SH-SY5Y (cell line): Measurements from ENCODE around the gene KLK14.

Source experiments
- GATA2 ChIP-seq: IDR thresholded peaks from 2 replicates; pipeline ENCODE4 v1.6.1; 2011; ENCODE audit warnings: mild to moderate bottlenecking, low read depth, low read length
- GATA3 ChIP-seq: IDR thresholded peaks from 2 replicates; pipeline ENCODE4 v1.6.1; 2011; ENCODE audit warnings: low read depth, mild to moderate bottlenecking, low read length, moderate library complexity

The KLK14 gene

GRCh38 chr19:51084505-51084904 is 1.8 kb upstream of the KLK14 start:
- TF ChIP-seq GATA3 (no peak), GATA2 (no peak)

GRCh38 chr19:51083783-51084182 is 1.1 kb upstream of the KLK14 start:
- TF ChIP-seq GATA3 (no peak), GATA2 (no peak)

- TF ChIP-seq GATA2, result no peak
- TF ChIP-seq GATA3, result no peak
These were observed 494 bp upstream of the KLK14 start for GRCh38 chr19:51083181-51083580.

DNA sequence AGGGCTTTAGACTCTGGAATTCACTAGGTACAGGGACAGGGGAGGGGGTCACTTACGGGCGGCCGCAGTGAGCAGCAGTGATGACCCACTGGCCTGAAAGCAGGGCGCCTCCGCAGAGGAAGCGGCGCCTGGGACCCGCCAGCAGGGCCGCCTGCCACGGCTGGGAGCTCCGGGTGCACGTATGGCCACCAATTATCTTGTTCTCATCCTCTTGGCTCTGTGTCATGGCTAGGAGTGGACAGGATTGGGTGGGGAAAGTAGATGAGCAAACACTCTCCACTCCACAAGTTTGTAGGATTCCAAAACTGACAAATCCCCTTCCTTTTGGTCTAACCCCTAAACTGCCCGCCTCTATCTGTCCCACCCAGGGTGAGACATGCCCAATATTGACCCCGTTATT is 1.2 kb downstream of the KLK14 start:
- TF ChIP-seq GATA2, result no peak
- no peak for TF ChIP-seq GATA3

DNA sequence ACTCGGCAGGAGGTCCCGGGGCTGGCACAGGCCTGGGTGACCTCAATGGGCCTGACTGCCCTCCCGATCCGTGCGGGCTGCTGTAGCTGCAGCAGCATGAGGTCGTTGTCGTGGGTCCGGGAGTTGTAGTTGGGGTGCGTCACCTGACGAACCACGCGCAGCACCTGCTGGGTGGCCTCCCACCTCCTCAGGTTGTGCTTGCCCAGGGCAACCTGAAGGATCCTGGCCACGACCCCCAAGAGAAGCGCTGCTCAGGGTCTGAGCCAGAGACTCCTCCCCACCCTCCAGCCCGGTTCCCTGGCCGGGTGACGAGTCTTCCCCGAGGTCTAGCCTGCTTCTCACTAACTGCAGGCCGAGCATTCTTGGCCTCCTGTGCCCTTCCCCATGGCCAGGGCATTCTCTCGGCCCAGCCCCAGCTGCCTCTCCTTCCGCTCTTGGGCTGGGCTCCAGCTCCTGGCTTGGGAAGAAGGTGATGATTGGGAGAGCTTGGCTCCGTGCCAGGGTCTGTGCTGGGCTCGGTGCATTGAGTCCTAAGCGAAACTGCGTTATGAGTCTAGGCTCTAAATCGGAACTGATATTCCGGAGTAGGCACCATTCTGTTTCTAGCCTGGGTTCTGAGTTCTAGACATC is 3.1 kb downstream of the KLK14 start:
- no peak for TF ChIP-seq GATA2
- no peak for TF ChIP-seq GATA3

DNA sequence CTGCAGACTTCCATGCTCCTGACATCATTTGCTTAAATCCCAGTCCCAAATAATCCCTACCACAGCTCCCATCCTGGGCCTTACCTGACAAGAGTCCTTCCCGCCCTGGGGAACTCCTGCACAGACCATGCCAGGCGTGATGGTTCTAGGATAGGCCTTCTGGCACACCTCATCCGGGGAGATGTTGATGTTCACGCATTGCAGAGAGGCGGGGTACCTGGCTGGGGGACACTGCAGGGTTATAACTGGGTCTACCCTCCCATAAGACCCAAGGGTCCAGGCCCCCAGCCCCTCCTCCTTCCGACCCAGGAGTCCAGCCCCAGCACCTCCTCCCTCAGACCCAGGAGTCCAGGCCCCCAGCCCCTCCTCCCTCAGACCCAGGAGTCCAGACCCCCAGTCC is 4.0 kb downstream of the KLK14 start:
- TF ChIP-seq GATA3 (no peak), GATA2 (no peak)

GRCh38 chr19:51078104-51078503 is 4.6 kb downstream of the KLK14 start:
- TF ChIP-seq GATA2 (no peak), GATA3 (no peak)

DNA sequence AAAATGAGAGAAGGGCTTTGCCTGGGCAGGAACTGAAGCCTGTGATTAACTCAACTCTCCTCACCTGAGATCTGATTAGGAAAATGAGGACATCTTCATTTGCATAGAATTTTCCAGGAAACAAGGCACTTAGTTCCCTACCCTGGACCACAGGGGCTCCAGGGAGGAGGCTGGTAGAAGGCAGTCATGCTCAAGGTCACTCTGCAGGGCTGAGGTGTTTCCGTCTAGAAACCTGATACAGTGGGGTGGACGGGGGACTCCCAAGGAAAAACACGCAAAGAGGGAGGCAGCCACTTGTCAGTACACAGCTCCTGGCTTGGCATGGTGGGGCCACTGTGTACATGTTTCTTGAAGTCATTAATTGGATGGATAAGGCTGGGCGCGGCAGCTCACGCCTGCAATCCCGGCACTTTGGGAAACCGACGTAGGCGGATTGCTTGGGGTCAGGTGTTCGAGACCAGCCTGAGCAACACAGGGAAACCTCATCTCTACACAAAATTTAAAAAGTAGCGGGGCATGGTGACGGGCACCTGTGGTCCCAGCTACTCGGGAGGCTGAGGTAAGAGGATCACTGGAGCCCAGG is 6.0 kb downstream of the KLK14 start:
- TF ChIP-seq GATA2, result no peak
- TF ChIP-seq GATA3, result no peak

- TF ChIP-seq GATA3, result no peak
- TF ChIP-seq GATA2, result no peak
These were observed 6.7 kb downstream of the KLK14 start for GRCh38 chr19:51075998-51076397.

DNA sequence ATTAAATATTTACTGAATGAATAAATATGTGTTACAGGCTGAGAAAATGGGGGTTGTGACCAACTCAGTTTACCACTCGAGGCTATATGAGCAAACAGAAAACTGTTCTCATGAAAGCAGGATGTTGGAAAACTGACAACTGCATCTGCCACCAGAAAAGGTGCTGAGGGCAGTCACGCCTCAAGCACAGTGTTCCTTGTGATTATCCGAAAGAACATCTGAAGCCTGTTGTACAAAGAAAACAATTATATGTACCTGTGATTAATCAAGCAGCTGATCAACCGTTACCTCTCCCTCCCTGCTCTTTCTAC is 11.6 kb downstream of the KLK14 start:
- TF ChIP-seq GATA2, result no peak
- no peak for TF ChIP-seq GATA3

- no peak for TF ChIP-seq GATA2
- no peak for TF ChIP-seq GATA3
These were observed 12.2 kb downstream of the KLK14 start for GRCh38 chr19:51070334-51071094.

DNA sequence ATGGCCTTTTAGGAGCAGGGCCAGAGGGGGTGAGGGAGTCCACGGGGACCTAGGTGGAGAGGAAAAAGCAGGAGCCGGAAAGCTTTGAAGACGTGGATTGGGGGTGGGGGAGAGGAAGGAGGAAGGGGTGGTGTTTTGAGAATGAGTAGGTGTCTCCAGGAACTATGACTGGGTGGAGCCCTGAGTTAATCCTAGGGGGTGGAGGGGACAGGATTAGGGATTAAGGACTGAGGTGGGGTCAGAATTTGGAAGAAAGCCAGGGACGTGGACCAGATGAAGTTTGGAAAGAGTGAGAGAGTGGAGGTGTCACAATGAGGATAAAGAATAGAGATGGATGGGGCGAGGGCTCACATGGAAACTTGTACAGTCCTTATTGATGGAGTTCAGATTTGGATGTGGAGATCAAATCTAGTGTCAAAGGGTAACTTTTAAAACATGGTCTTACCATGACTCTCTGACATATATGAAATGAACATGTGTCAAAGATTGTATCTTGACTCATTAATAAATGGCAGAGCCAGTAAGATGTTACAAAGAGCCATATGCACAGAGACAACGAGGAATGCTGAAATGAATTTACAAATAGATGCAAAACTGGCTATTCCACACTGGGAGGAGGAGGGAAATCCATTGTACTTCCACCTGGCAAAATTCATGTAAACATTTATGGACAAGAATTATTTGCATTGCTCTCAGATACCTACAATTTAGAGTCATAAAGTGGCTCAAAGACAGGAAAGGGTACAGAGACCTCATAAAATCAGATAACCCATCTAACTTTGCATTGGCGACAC is 16.1 kb downstream of the KLK14 start:
- TF ChIP-seq GATA3 (no peak), GATA2 (no peak)

DNA sequence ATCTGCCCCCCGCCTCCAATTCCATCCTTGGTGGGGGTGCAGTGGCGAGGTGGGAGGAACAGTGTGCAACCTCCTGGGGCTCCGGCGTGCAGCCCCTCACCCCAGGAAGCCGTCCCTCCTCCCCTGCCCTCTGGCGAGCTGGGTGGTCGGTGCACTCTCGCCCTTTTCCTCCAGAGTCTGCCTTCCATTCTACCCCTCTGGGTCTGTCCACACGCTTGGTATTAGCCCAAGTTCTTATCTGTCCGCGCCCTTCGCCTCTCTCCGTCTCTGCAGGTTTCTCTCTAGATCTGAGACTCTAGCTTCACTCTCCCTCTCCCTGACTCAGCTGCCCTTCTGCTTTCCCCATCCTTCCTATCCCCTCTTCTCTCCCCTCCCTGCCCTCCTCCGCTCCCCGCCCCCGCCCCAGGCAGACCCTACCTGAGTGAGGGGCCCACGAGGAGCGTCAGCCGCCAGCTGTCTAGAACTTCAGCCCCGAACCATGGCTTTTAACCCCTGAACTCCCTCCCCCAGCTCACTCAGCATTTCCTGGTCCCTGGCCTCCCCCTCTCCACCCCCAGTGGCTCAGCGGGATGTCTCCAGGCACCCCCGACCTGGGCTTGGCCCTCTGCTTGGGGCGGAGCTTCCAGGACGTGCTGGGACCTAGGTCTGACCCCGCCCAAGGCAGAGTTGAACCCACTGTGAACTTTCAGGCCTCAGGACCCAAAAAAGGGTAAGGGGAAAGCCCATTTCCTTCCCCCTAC is 17.3 kb downstream of the KLK14 start:
- TF ChIP-seq GATA3, result no peak
- TF ChIP-seq GATA2, result no peak
